Measurements from ENCODE around the gene VNN1.

DNA sequence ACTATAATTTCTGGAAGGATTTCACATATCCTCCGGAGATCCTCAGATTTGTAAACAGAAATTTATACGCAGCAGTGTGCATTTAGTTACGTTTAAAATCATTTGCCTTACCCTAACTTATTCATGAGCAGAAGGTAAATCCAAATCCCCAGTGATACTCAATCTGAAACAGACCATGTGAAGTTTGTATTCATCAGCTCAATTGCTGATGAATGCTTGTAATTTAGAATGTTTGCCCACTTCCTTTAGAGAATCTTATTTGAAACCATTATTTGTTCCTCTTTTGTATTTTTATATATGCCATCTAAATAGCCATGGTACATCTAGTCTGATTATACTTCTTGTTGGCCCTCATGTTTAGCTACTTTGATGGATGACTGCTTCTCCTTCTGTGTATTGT lies 70.3 kb downstream of the VNN1 start:
- TF ChIP-seq CTCF (IDR thresholded peaks at IDR 0.05) (no peak), ZFX (IDR thresholded peaks at IDR 0.05; ENCODE audit: borderline replicate concordance) (no peak)

All from 22Rv1 (cell line).